CMK (cell line): Measurements from ENCODE around the gene SOX5.
"Not testable (repeated sequence)": the region's sequence is repeated elsewhere in the genome, so short reads cannot be mapped to it uniquely, and the experiment has no call there.

Source experiments
- DNase-seq: peaks from one replicate; pipeline ENCODE4 v3.0.0-alpha.2; 2010; ENCODE audit warnings: low read depth

Gene SOX5

DNA sequence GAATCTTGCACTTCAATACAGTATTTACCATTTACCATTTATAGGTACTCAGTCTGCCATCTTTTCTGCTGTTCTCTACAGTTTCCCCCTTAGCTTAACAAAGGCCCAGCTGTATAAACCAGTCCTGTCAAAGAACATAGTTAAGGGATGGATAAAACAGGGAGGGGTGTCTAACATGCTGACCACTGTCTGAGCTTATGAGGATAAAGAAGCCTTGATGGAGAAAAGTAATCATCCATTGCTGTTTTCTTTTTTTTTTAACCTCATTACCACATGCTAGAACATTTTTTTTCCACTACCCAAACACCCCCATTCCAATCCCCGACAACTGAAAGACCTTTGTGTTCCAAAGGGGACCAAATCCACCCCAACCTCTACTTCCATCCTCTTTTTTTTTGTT lies 39.9 kb downstream of the SOX5 start:
- no peak for DNase-seq

- no peak for DNase-seq
Measured at GRCh38 chr12:23906329-23906728, 43.1 kb downstream of the SOX5 start.

- DNase-seq: no peak
Measured at GRCh38 chr12:23899434-23899833, 50.0 kb downstream of the SOX5 start.

DNA sequence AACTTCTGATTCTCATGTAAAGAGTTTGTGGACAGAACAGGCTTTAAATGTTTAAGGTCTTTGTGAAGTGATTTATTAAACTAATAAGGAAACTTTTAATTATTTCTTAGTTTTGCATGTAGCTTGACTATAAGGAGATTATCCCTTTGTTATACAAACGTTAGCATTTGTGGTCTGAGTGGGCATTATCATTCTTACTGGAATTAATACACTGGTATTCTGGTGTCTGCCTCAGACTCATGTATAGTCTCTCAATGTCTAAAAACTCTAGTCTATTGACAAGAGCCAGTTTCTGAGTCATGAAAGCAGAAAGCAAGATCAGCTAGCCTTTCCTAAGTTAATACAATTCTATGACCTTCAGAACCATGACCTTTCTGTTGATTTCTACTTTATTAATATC lies 51.3 kb downstream of the SOX5 start:
- DNase-seq: no peak

- DNase-seq: no peak
Measured at GRCh38 chr12:23895792-23896218, 53.7 kb downstream of the SOX5 start.

DNA sequence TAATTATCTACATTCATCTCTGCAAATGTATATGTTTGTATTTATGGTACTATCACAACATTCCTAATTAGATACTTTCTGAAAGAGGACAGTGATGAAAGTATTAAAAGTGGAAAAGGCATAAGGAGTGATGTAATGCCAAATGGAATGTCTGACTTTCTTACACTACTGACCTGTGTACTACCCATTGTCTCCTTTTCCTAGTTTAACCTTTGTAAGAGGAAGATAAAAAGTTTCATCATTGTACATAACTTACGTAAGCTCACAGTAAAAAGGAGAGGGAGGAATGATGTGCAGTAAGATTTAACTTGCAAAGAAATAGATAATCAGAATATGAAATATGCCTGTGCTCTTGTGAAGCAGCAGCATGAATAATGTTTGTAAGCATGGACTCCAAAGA lies 55.9 kb downstream of the SOX5 start:
- no peak for DNase-seq

DNA sequence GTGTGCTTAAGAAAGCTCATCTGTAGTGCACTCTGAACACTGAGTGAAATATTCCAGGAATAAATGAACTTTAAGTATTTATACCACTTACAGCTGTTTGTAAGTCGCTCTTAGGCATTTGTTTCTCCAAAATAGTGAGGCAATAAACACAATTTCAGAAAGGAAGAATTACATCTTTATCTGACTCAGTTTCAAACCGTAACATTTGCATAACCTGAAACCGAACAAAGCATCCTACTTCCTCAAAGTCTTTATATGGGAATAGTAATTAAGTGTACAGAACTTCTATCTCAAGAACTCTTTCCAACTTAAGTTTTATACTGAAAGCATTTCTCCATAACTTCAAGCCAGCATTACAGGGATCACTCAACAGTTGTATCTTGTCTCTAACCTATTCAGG lies 58.4 kb downstream of the SOX5 start:
- DNase-seq: no peak

DNA sequence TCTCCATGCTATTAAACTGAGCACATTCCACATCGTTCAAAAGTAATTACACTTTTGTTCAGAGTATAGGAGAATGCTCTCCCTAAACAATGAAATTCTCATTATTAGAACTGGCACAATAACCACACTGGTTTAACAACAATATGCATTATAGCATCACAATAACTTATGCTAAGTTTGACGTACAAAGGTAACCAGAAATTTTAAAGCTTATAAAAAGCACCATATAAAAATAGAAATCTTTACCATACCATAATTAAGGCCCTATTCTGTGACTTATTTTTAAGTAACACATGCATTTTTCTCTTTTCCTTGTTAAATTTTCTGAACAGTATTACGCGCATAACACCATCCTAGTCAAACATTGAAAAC lies 60.4 kb downstream of the SOX5 start:
- DNase-seq: no peak

- DNase-seq: no peak
Measured at GRCh38 chr12:23888396-23889068, 60.9 kb downstream of the SOX5 start.

DNA sequence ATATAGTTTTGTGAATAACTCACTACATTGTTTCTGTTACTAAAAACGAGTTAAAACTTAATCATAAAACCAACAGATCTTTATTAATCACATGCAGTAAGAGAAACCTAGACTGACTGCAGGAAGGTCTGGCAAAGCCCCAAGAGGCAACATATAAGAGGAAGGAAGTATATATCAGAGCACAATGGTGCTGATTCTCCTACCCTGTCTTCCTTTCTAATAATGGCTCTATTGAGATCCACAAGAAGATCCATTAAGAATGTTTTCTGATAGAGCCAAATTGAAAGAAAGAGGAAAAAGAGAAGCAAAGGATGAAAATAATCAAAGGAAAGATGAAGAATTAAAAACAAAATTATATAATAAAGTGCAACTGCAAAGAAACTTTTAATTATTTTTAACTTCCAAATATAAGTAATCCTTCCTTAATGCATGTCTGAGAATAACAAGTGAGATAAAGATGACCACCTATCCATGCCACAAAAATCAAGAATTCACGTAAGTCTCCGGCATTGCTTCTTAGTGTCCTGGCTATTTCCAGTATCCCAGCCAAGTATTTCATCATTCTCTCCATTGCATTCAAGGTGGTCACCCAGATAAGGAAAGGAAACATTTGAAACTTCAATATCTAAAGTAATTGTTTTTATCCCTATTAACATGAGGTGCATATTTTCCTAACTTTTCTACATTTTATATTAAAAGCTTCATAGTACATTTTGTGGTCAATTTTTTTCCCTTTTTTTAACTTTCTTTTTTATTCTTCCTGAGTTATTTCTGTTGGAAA lies 62.2 kb downstream of the SOX5 start:
- DNase-seq: no peak

DNA sequence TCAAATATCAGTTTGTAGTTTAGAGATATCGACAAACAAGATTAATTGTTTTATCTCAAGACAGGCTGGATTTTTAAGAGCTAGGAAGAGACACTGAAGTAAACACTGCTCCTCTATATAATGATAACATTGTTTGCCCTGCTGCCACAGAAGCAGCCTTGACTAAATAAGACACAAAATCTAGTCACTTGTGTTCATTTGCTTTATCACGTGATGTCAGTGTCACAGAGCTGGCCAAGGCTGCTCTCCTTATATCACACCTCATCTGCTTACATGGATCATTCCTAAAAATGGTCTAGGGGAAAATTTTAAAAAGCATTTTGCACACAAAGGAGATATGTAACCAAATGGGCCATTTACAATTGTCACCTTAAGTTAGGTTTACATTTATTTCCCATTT lies 64.1 kb downstream of the SOX5 start:
- no peak for DNase-seq

GRCh38 chr12:23884909-23885308 lies 64.6 kb downstream of the SOX5 start:
- no peak for DNase-seq

GRCh38 chr12:23880988-23881387 lies 68.5 kb downstream of the SOX5 start:
- no peak for DNase-seq

- not testable (repeated sequence) for DNase-seq
Measured at GRCh38 chr12:23876618-23877017, 72.9 kb downstream of the SOX5 start.

GRCh38 chr12:23867794-23868193 lies 81.7 kb downstream of the SOX5 start:
- DNase-seq: no peak

GRCh38 chr12:23862701-23863100 lies 86.8 kb downstream of the SOX5 start:
- DNase-seq: no peak

DNA sequence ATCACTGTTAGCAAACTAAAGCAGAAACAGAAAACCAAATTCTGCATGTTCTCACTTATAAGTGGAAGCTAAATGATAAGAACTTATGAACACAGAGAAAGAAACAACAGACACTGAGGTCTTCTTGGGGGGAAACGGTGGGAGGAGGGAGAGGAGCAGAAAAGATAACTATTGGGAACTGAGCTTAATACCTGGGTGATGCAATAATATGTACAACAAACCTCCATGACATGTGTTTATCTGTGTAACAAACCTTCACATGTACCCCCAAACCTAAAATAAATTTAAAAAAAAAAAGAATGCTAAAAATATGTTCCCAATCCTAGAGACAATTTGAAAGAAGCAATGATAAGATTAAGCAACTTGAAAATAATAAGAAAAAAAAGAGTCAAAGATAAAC lies 89.5 kb downstream of the SOX5 start:
- DNase-seq: no peak

DNA sequence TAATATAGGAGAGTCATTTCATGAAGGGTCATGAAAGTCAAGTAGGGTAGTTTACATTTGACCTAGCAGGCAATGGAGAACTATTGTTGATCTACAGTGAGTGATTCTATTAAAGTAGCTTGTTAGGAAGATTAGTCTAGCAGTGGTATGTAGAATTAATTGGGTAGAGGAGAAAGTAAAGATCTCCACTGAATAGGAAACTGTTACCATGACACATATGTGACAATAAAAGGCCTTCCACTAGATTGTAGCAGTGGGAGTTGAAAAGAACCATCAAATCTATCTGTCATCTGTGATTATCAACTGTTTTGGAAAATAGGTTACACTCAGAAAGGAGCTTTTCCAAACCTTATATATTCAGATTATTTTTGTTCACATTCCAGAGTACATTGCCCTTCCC lies 92.3 kb downstream of the SOX5 start:
- DNase-seq: no peak

- no peak for DNase-seq
Measured at GRCh38 chr12:23855813-23856212, 93.7 kb downstream of the SOX5 start.

DNA sequence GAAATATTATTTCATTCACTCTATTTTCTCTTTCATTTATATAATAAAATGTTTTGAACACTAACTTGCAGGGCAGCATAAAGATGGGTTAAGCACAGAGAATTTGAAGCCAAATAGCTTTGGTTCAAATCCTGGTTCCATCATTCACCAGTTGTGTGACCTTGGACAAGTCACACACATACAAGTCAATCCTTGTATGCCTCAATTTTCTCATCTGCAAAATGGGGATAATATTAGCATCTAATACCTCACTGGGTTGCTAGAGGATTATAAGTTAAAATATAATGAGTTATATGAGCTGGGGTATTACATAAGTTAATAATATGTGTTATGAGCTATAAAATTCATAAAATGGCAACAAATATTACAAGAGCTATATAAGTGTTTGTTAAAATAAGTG lies 94.9 kb downstream of the SOX5 start:
- no peak for DNase-seq

DNA sequence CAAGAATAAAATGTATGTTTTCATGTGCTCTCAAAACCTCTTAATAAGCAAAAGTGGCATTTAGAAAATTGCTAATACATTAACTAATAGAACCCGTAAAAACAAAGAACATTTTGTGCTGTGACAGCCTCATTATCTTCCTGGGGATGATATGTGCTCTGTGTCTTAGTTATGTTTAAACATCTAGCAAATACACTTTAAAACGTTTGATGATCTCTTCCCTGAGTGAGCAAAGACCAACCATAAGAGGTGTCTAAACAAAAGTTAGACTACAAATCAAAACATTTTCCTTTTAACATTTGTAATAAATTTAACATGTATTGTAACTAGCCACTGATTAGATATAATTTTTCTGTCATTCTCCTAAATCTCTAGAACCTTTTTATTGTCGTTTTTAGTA lies 95.8 kb downstream of the SOX5 start:
- no peak for DNase-seq

- no peak for DNase-seq
Measured at GRCh38 chr12:23851602-23852001, 97.9 kb downstream of the SOX5 start.

DNA sequence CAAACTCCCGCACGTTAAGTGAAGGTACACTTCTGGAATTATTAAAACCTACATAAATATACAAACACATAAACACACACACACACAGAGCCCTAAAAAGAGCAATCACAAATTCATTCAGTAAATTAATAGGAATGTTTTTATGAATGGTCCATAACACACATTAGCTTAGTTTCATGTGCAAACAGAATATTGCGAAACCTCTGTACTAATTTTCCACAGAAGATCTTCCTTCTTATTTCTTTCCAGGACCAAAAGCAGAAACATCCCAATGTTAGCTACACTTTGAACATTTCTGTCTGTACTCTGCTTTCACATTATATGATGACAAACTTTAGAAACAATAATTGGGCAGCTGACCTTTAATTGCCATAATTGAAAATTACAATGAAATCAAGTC lies 101.6 kb downstream of the SOX5 start:
- DNase-seq: no peak

GRCh38 chr12:23843958-23844357 lies 105.5 kb downstream of the SOX5 start:
- DNase-seq: no peak
